Subcutaneous abdominal adipose tissue (tissue), 5 donors: ENCODE measurements around the gene TNFRSF9.
"Not testable (repeated sequence)": the region's sequence is repeated elsewhere in the genome, so short reads cannot be mapped to it uniquely, and the experiment has no call there.

ENCODE experiments used
- H3K27ac ChIP-seq: one replicate; pipeline ENCODE4 v1.7.0; 2013; ENCODE audit warnings: low read depth, mild to moderate bottlenecking, inconsistent platforms, low read length, moderate library complexity
- H3K27me3 ChIP-seq, 5 donors: one replicate each; pipeline ENCODE4 v1.7.0; 2013; ENCODE audit warnings: low read length in 5 of 5, inconsistent platforms in 1 of 5; ENCODE audit not compliant: control insufficient read depth in 5 of 5, insufficient read depth in 4 of 5
- H3K36me3 ChIP-seq, 5 donors: one replicate each; pipeline ENCODE4 v1.7.0; 2013; ENCODE audit warnings: low read length in 5 of 5; ENCODE audit not compliant: control insufficient read depth in 5 of 5, insufficient read depth in 5 of 5
- H3K4me1 ChIP-seq, 5 donors: one replicate each; pipeline ENCODE4 v1.7.0; 2013; ENCODE audit warnings: low read length in 5 of 5, mild to moderate bottlenecking in 3 of 5, moderate library complexity in 1 of 5; ENCODE audit not compliant: control insufficient read depth in 5 of 5, insufficient read depth in 5 of 5
- H3K4me3 ChIP-seq, 5 donors: one replicate each; pipeline ENCODE4 v1.7.0; 2013; ENCODE audit warnings: low read length in 5 of 5, low read depth in 1 of 5
- H3K9ac ChIP-seq, 5 donors: one replicate each; pipeline ENCODE4 v1.7.0; 2013; ENCODE audit warnings: low read length in 5 of 5, mild to moderate bottlenecking in 4 of 5, moderate library complexity in 3 of 5
- H3K9me3 ChIP-seq, 5 donors: one replicate each; pipeline ENCODE4 v1.7.0; 2013; ENCODE audit warnings: low read length in 5 of 5; ENCODE audit not compliant: control insufficient read depth in 5 of 5
- donor health status: healthy.
- donor health status: healthy.
- donor health status: healthy.
- donor health status: healthy.
- donor health status: healthy.

TNFRSF9 gene

GRCh38 chr1:7973086-7973485 is 32.4 kb upstream of the TNFRSF9 start:
- H3K4me1 ChIP-seq = peaks cover 0 to 16% (median 15%) of the 10 kb centered on the region in 5 donors
- H3K27ac ChIP-seq = no peak overlapping the region
- no peak overlapping the region for H3K4me3 ChIP-seq
- no peaks in the 10 kb centered on the region for H3K9me3 ChIP-seq
- no peaks in the 10 kb centered on the region for H3K27me3 ChIP-seq
- peaks cover 14 to 64% (median 47%) of the 10 kb centered on the region in 5 donors for H3K36me3 ChIP-seq
- no peak overlapping the region for H3K9ac ChIP-seq

GRCh38 chr1:7972285-7972684 is 31.6 kb upstream of the TNFRSF9 start:
- H3K4me1 ChIP-seq = peaks cover 0 to 23% (median 21%) of the 10 kb centered on the region in 5 donors
- no peaks in the 10 kb centered on the region for H3K27me3 ChIP-seq
- H3K27ac ChIP-seq = no peak overlapping the region
- no peaks in the 10 kb centered on the region for H3K9me3 ChIP-seq
- no peak overlapping the region for H3K4me3 ChIP-seq
- H3K9ac ChIP-seq = no peak overlapping the region
- peaks cover 14 to 59% (median 43%) of the 10 kb centered on the region in 5 donors for H3K36me3 ChIP-seq

GRCh38 chr1:7971024-7971423 is 30.4 kb upstream of the TNFRSF9 start:
- no peak overlapping the region for H3K4me3 ChIP-seq
- no peak overlapping the region for H3K9ac ChIP-seq
- H3K36me3 ChIP-seq = peaks cover 18 to 63% (median 41%) of the 10 kb centered on the region in 5 donors
- H3K9me3 ChIP-seq = no peaks in the 10 kb centered on the region
- H3K27ac ChIP-seq = no peak overlapping the region
- H3K27me3 ChIP-seq = no peaks in the 10 kb centered on the region
- peaks cover 0 to 35% (median 31%) of the 10 kb centered on the region in 5 donors for H3K4me1 ChIP-seq

- peaks cover 0 to 35% (median 32%) of the 10 kb centered on the region in 5 donors for H3K4me1 ChIP-seq
- H3K27me3 ChIP-seq = no peaks in the 10 kb centered on the region
- H3K36me3 ChIP-seq = peaks cover 16 to 67% (median 47%) of the 10 kb centered on the region in 5 donors
- no peak overlapping the region for H3K4me3 ChIP-seq
- H3K9ac ChIP-seq = no peak overlapping the region
- H3K27ac ChIP-seq = peak overlapping the region; percentile 46
- H3K9me3 ChIP-seq = no peaks in the 10 kb centered on the region
Observed at GRCh38 chr1:7970246-7970645, 29.6 kb upstream of the TNFRSF9 start.

DNA sequence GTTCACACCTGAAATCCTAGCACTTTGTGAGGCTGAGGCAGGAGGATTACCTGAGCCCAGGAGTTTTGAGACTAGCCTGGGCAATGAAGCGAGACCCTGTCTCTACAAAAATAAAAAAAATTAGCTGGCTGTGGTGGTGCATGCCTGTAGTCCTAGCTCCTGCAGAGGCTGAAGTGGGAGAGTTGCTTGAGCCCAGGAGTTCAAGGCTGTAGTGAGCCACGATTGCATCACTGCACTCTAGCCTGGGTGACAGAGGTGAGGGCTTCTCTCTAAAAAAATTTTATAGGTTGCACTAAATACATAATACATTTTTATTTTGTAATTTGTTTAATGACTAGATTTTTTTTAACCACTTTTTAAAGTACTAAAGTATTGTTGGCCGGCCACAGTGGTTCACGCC is 27.0 kb upstream of the TNFRSF9 start:
- Histone ChIP-seq H3K9me3 (no peaks in the 10 kb centered on the region), H3K36me3 (peaks cover 22 to 79% (median 59%) of the 10 kb centered on the region in 5 donors), H3K4me1 (peaks cover 0 to 45% (median 37%) of the 10 kb centered on the region in 5 donors), H3K27me3 (no peaks in the 10 kb centered on the region), H3K9ac (no peak overlapping the region), H3K4me3 (no peak overlapping the region), H3K27ac (no peak overlapping the region)

GRCh38 chr1:7967196-7967595 is 26.6 kb upstream of the TNFRSF9 start:
- Histone ChIP-seq H3K9ac (no peak overlapping the region), H3K27me3 (no peaks in the 10 kb centered on the region), H3K36me3 (peaks cover 22 to 74% (median 56%) of the 10 kb centered on the region in 5 donors), H3K27ac (no peak overlapping the region), H3K4me1 (peaks cover 0 to 49% (median 42%) of the 10 kb centered on the region in 5 donors), H3K9me3 (no peaks in the 10 kb centered on the region), H3K4me3 (no peak overlapping the region)

GRCh38 chr1:7964476-7964875 is 23.8 kb upstream of the TNFRSF9 start:
- H3K9me3 ChIP-seq = no peaks in the 10 kb centered on the region
- no peak overlapping the region for H3K9ac ChIP-seq
- peaks cover 3 to 48% (median 37%) of the 10 kb centered on the region in 5 donors for H3K4me1 ChIP-seq
- no peak overlapping the region for H3K4me3 ChIP-seq
- no peaks in the 10 kb centered on the region for H3K27me3 ChIP-seq
- peaks cover 19 to 52% (median 35%) of the 10 kb centered on the region in 5 donors for H3K36me3 ChIP-seq
- H3K27ac ChIP-seq = no peak overlapping the region

- peaks cover 15 to 48% (median 31%) of the 10 kb centered on the region in 5 donors for H3K36me3 ChIP-seq
- H3K4me1 ChIP-seq = peaks cover 3 to 48% (median 37%) of the 10 kb centered on the region in 5 donors
- H3K27me3 ChIP-seq, H3K27ac ChIP-seq, H3K9me3 ChIP-seq, H3K9ac ChIP-seq, H3K4me3 ChIP-seq: not testable (repeated sequence)
Observed at GRCh38 chr1:7963841-7964240, 23.2 kb upstream of the TNFRSF9 start.

- peaks cover 3 to 48% (median 37%) of the 10 kb centered on the region in 5 donors for H3K4me1 ChIP-seq
- H3K4me3 ChIP-seq, H3K9me3 ChIP-seq, H3K9ac ChIP-seq, H3K27ac ChIP-seq, H3K27me3 ChIP-seq: not testable (repeated sequence)
- peaks cover 14 to 43% (median 30%) of the 10 kb centered on the region in 5 donors for H3K36me3 ChIP-seq
Observed at GRCh38 chr1:7963378-7963730, 22.7 kb upstream of the TNFRSF9 start.

DNA sequence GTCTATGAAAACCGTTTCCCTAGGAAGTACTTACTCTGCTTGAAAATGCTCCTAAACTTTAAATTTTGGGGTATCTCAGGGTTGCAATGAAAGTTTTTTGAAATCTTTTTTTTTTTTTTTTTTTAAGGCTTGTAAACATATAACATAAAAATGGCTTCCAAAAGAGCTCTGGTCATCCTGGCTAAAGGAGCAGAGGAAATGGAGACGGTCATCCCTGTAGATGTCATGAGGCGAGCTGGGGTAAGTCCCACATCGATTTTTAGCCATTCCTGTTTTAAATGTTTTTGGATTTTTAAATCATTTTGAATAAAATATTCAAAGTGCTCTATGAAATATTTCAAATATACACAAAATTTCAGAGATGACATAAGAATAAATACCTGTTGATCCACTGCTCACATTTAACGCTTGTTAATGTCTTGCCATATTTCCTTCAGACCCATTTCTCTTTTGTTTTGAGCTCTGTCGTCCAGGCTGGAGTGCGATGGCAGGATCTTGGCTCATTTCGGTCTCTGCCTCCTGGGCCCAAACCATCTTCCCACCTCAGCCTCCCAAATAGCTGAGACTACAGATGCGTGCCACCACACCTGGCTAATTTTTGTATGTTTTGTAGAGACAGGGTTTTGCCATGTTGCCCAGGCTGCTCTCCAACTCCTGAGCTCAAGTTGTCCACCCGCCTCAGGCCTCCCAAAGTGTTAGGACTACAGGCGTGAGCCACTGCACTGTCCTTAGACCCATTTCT is 22.2 kb upstream of the TNFRSF9 start:
- Histone ChIP-seq H3K9me3 (no peaks in the 10 kb centered on the region), H3K9ac (peak overlapping the region in 4 of 5 donors; percentile 91 to 95 (median 92)), H3K4me3 (peak overlapping the region in 4 of 5 donors; percentile 78 to 83 (median 80)), H3K27ac (peak overlapping the region; percentile 99), H3K4me1 (peaks cover 3 to 47% (median 35%) of the 10 kb centered on the region in 5 donors), H3K27me3 (no peaks in the 10 kb centered on the region), H3K36me3 (peaks cover 14 to 43% (median 30%) of the 10 kb centered on the region in 5 donors)
